Natural killer cell (primary cell): ENCODE results near the gene GNAZ. TPM values are rescaled to one million over a fixed set of nuclear protein-coding genes. Genes with fewer than 3 reads are reported as not detected.

ENCODE experiments used
- ATAC-seq, 3 donors: fragments of 150-1000 bp in 2 of 3; fragments of 200-7000 bp in 1 of 3; cut with Tn5 transposase; 1 replicate in 1 of 3; 2 replicates in 2 of 3; pipeline ENCODE4 v1.10.0; 2021; ENCODE audit warnings: mild to moderate bottlenecking in 2 of 3, moderate library complexity in 2 of 3
- DNase-seq, 2 donors: peaks; one replicate each; pipeline versions ENCODE4 v3.0.0 to v3.0.0-alpha.2; 2013 to 2021; ENCODE audit warnings: mixed read lengths in 1 of 2
- H3K27ac ChIP-seq: one replicate; pipeline ENCODE4 v1.5.1; 2013; ENCODE audit warnings: mild to moderate bottlenecking, low read length
- H3K27me3 ChIP-seq: one replicate; pipeline ENCODE4 v1.6.1; 2013; ENCODE audit warnings: low read length; ENCODE audit not compliant: control insufficient read depth, insufficient read depth
- H3K36me3 ChIP-seq: one replicate; pipeline ENCODE4 v1.6.1; 2013; ENCODE audit warnings: low read length; ENCODE audit not compliant: control insufficient read depth, insufficient read depth
- H3K4me1 ChIP-seq: one replicate; pipeline ENCODE4 v1.6.1; 2013; ENCODE audit warnings: low read length; ENCODE audit not compliant: control insufficient read depth, insufficient read depth
- H3K4me3 ChIP-seq: one replicate; pipeline ENCODE4 v1.5.1; 2013; ENCODE audit warnings: low read length
- H3K9me3 ChIP-seq: one replicate; pipeline ENCODE4 v1.6.1; 2013; ENCODE audit warnings: low read length; ENCODE audit not compliant: control insufficient read depth, insufficient read depth
- H3K27ac Mint-ChIP-seq, 2 donors: one replicate each; pipeline ENCODE4 v1.8.0; 2022; ENCODE audit warnings: mild to moderate bottlenecking in 2 of 2, mixed read lengths in 2 of 2, moderate library complexity in 1 of 2
- H3K27me3 Mint-ChIP-seq, 2 donors: one replicate each; pipeline ENCODE4 v1.8.0; 2022; ENCODE audit warnings: low read depth in 2 of 2, mixed read lengths in 2 of 2
- H3K36me3 Mint-ChIP-seq: one replicate; pipeline ENCODE4 v1.8.0; 2022; ENCODE audit warnings: mixed read lengths
- H3K4me1 Mint-ChIP-seq, 2 donors: one replicate each; pipeline ENCODE4 v1.8.0; 2022; ENCODE audit warnings: mixed read lengths in 2 of 2
- H3K4me3 Mint-ChIP-seq: one replicate; pipeline ENCODE4 v1.8.0; 2022; ENCODE audit warnings: mild to moderate bottlenecking, moderate library complexity, mixed read lengths
- H3K9me3 Mint-ChIP-seq, 2 donors: one replicate each; pipeline ENCODE4 v1.8.0; 2022; ENCODE audit warnings: mixed read lengths in 2 of 2
- WGBS: methylation state at CpG from one replicate; pipeline ENCODE4 v1.1.7; 2013; ENCODE audit warnings: missing lambda C conversion rate; ENCODE audit not compliant: insufficient coverage; 5-methylcytosine and 5-hydroxymethylcytosine counted together
- intact Hi-C: fragments of 100-400 bp; cut with micrococcal nuclease; formaldehyde crosslinking; loops from one replicate; pipeline ENCODE4 v1.14.2; 2022
- total RNA-seq, 4 donors: library from RNA; stranded (reverse); fragments of 120-200 nt in 1 of 4; gene quantifications; one replicate each; pipeline versions ENCODE4 v1.2.3 to v1.2.4, GENCODE V29; 2013 to 2022
- TF ChIP-seq, protein P1 (sequence below): fragments of 200-600 bp; IDR thresholded peaks from one replicate; pipeline ENCODE4 v1.8.0; 2022; ENCODE audit warnings: antibody characterized with exemption

Gene GNAZ
- total RNA-seq, 3 donors from 2014 or later (not counting 1 experiment from before 2014, with no cell fraction given), result 4.5 to 7.5 (median 5.6) TPM

DNA sequence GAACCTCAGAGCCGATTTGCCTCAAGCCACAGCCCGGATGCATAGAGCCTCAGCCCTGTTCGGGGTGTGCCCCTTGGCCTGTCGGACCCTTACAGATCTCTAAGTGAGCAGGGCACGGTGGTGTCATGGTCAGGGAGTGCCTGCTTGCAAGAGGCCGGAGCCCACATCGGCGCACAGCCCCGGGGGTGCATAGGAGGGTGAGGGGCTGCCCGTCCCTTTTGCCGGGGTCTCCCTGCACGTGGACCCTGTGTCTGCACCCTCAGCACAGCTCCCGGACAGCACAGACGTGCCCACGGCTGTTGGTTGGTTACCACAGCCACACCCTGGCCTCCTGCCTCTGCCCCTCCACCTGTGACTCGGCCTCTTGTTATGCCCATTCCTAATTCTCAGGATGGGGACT is 81.5 kb downstream of the GNAZ start:
- no peaks in the 10 kb centered on the region for H3K9me3 ChIP-seq
- H3K36me3 ChIP-seq, result no peaks in the 10 kb centered on the region
- peaks cover 11 to 27% of the 10 kb centered on the region in 2 donors for H3K4me1 Mint-ChIP-seq
- H3K9me3 Mint-ChIP-seq, result no peaks in the 10 kb centered on the region
- H3K4me3 Mint-ChIP-seq, result no peak overlapping the region
- no peak overlapping the region for H3K27ac Mint-ChIP-seq
- no peaks in the 10 kb centered on the region for H3K27me3 Mint-ChIP-seq
- WGBS, result 92% methylated on average over 16 of the region's 16 CpGs
- H3K27me3 ChIP-seq, result no peaks in the 10 kb centered on the region
- no peak overlapping the region for H3K27ac ChIP-seq
- DNase-seq (no peak), ATAC-seq (no peak)
- intact Hi-C loops, result no loop called here
- no peaks in the 10 kb centered on the region for H3K36me3 Mint-ChIP-seq
- H3K4me3 ChIP-seq, result no peak overlapping the region
- TF ChIP-seq, protein P1, sequence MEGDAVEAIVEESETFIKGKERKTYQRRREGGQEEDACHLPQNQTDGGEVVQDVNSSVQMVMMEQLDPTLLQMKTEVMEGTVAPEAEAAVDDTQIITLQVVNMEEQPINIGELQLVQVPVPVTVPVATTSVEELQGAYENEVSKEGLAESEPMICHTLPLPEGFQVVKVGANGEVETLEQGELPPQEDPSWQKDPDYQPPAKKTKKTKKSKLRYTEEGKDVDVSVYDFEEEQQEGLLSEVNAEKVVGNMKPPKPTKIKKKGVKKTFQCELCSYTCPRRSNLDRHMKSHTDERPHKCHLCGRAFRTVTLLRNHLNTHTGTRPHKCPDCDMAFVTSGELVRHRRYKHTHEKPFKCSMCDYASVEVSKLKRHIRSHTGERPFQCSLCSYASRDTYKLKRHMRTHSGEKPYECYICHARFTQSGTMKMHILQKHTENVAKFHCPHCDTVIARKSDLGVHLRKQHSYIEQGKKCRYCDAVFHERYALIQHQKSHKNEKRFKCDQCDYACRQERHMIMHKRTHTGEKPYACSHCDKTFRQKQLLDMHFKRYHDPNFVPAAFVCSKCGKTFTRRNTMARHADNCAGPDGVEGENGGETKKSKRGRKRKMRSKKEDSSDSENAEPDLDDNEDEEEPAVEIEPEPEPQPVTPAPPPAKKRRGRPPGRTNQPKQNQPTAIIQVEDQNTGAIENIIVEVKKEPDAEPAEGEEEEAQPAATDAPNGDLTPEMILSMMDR, result no peak
- H3K4me1 ChIP-seq, result peaks cover 23% of the 10 kb centered on the region

DNA sequence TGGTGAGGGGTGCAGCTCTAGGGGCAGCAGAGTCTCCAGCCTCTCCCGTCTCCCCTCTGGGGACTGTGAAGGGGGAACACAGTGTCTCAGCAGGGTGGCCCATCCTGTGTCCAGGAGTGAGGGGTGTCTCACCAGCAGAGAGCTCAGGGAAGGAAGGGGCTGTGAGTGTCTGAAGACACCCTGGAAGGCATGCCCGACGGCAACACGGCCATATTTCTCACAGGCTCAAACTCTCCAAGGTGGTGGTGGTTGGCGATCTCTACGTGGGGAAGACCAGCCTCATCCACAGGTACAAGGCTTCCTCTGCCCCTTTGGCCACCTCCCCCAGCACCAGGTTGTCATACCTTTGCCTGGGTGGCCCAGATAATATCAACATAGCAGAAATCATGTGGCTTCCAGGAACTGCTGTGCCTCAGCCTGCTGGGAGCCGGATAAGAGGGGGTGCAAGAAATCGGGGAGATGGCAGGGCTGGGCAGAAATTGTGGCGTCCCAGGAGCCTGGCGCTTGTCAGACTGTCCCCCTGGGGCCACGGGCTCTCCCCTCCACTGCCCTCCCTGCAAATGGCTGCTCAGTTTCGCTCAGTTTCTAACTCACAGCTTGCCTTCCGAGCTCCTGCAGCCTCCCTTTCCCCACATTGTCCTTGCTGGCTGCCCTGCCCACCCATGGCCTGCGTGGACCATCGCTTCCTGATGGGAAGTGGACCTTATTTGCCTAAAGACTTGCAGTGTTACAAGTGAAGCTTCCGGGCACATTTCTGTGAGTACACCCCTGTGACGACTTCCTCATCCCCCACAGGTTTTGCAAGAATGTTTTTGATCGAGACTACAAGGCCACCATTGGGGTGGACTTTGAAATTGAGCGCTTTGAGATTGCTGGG is 82.2 kb downstream of the GNAZ start:
- peak overlapping the region; percentile 37 for H3K27ac ChIP-seq

DNA sequence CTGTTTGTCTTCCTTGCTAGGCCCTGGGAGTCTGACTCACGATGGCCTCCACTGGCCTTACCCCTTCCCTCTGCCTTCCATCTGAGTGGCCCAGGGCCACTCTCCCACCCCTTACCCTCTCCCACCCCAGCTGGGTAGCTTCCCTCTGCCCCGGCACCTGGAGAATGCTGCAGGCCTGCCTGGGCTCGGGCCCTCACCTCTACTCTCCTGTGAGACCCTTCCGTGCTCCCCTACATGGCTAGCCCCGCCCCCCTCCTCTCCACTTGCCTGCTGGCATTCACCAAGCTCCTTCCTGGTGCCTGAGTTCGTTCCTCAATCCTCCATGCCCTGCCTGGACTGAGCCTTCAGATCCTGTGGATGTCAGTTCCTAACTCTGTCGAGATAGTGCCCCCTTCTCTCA is 83.7 kb downstream of the GNAZ start:
- ATAC-seq (no peak), DNase-seq (no peak)
- no peaks in the 10 kb centered on the region for H3K9me3 ChIP-seq
- Mint-ChIP-seq H3K36me3 (no peaks in the 10 kb centered on the region), H3K27me3 (no peaks in the 10 kb centered on the region), H3K9me3 (no peaks in the 10 kb centered on the region), H3K27ac (no peak overlapping the region), H3K4me1 (peaks cover 11 to 18% of the 10 kb centered on the region in 2 donors), H3K4me3 (no peak overlapping the region)
- H3K36me3 ChIP-seq, result no peaks in the 10 kb centered on the region
- H3K27me3 ChIP-seq, result no peaks in the 10 kb centered on the region
- TF ChIP-seq, protein P1, result no peak
- peaks cover 23% of the 10 kb centered on the region for H3K4me1 ChIP-seq
- no peak overlapping the region for H3K27ac ChIP-seq
- intact Hi-C loops, result no loop called here
- WGBS, result 84% methylated on average over 7 of the region's 7 CpGs
- H3K4me3 ChIP-seq, result no peak overlapping the region

More for the DNA sequence above, 82.2 kb downstream of the GNAZ start:
- H3K4me1 ChIP-seq, result peaks cover 23% of the 10 kb centered on the region
- H3K4me1 Mint-ChIP-seq, result peaks cover 11 to 24% of the 10 kb centered on the region in 2 donors
- no peaks in the 10 kb centered on the region for H3K9me3 ChIP-seq
- ATAC-seq (no peak), DNase-seq (no peak)
- TF ChIP-seq, protein P1, result no peak
- intact Hi-C loops, result no loop called here
- H3K27ac Mint-ChIP-seq, result peak overlapping the region; percentile 28 to 63
- no peaks in the 10 kb centered on the region for H3K36me3 Mint-ChIP-seq
- WGBS, result 78% methylated on average over 19 of the region's 19 CpGs
- no peaks in the 10 kb centered on the region for H3K9me3 Mint-ChIP-seq
- H3K27me3 Mint-ChIP-seq, result no peaks in the 10 kb centered on the region
- no peak overlapping the region for H3K4me3 Mint-ChIP-seq
- no peaks in the 10 kb centered on the region for H3K36me3 ChIP-seq
- H3K27me3 ChIP-seq, result no peaks in the 10 kb centered on the region
- no peak overlapping the region for H3K4me3 ChIP-seq
